ENCODE results near the gene KIAA0232. TPM values are rescaled to one million over a fixed set of nuclear protein-coding genes. Genes with fewer than 3 reads are reported as not detected.
A peak's percentile ranks its signal among the peaks of the same experiment; 100 is the strongest.

The KIAA0232 gene
- total and polyA plus RNA-seq, 2 of the 8 experiments (the other 6 are each of a cell fraction or from before 2014, with no cell fraction given) = 5.6 to 23.3 TPM

DNA sequence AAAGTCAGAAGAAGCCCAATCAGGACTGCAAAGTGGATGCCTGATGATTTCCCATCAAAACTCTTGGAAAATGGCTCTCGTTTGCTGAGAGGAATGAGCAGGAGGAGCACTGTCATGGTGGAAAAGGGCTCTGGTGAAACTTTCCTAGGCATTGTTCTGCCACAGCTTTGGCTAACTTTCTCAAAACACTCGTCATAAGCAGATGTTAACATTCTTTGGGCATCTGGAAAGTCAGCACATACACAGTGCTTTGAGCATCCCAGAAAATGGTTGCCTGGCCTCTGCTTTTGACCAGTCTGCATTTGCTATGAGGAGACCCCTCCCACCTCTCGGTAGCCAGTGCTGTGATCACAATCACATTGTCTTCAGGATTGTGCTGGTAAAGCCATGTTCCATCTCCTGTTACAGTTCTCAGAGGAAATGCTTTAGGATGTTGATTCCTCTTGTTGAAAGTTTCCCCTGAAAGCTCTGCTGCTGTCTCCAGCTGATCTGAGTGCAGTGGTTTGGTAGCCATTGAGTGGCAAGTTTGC is 101.9 kb downstream of the KIAA0232 start:
- Histone ChIP-seq H4K20me1 (replicated peaks in 1 of 2; ENCODE audit: control insufficient read depth in 1 of 2, insufficient read depth in 2 of 2, low read length in 2 of 2) (peaks cover 0 to 4% of the 10 kb centered on the region in 2 experiments), H2BK120ac (replicated peaks; ENCODE audit: low read depth, low read length) (no peak overlapping the region), H3K79me2 (ENCODE audit: control insufficient read depth in 1 of 2, insufficient read depth in 2 of 2, low read length in 2 of 2) (no peaks in the 10 kb centered on the region), H4K91ac (replicated peaks; ENCODE audit: insufficient read length, low read length) (no peak overlapping the region), H4K8ac (ENCODE audit: extremely low read depth, insufficient read depth, low read length) (no peak overlapping the region), H3K18ac (ENCODE audit: extremely low read depth, low read length) (no peak overlapping the region), H3K79me1 (ENCODE audit: low read depth, low read length) (no peaks in the 10 kb centered on the region), H3K9me3 (ENCODE audit: insufficient read depth in 2 of 2, low read depth in 1 of 2, low read length in 1 of 2) (no peaks in the 10 kb centered on the region), H3K27me3 (replicated peaks in 1 of 4; ENCODE audit: control insufficient read depth in 3 of 4, extremely low read depth in 1 of 4, insufficient read depth in 3 of 4, low read length in 3 of 4) (no peaks in the 10 kb centered on the region), H2AK5ac (ENCODE audit: low read depth, low read length) (no peak overlapping the region), H3K4me1 (replicated peaks in 1 of 4; ENCODE audit: control insufficient read depth in 3 of 4, insufficient read depth in 4 of 4, low read length in 3 of 4) (no peaks in the 10 kb centered on the region), H3K23me2 (ENCODE audit: low read depth, low read length) (no peaks in the 10 kb centered on the region), H3K36me3 (ENCODE audit: control insufficient read depth in 2 of 4, insufficient read depth in 4 of 4, low read length in 3 of 4) (peaks cover 0 to 12% (median 9%) of the 10 kb centered on the region in 4 experiments; a peak in 5 of 8 replicates), H3K23ac (ENCODE audit: insufficient read length) (no peak overlapping the region), H3K9ac (replicated peaks in 1 of 4; ENCODE audit: extremely low read depth in 1 of 4, low read depth in 3 of 4, low read length in 3 of 4) (no peak overlapping the region), H3K56ac (replicated peaks; ENCODE audit: insufficient read length, low read depth, low read length) (no peak overlapping the region), H3K14ac (ENCODE audit: insufficient read length) (no peak overlapping the region), H2AFZ (ENCODE audit: low read length) (no peak overlapping the region), H4K5ac (ENCODE audit: insufficient read length, low read depth, low read length) (no peak overlapping the region), H3K4me3 (ENCODE audit: extremely low read depth in 1 of 4, insufficient read depth in 2 of 4, low read depth in 3 of 4, low read length in 4 of 4) (no peak overlapping the region), H3K4ac (replicated peaks; ENCODE audit: insufficient read length, low read depth, low read length) (no peak overlapping the region), H2BK15ac (ENCODE audit: low read length) (no peak overlapping the region), H3K4me2 (ENCODE audit: insufficient read depth in 1 of 2, low read depth in 2 of 2, low read length in 2 of 2) (0 out of 4 replicates have a peak overlapping the region, but pooled peaks of 1 of the 2 experiments have one; percentile 11), H2BK5ac (ENCODE audit: low read depth, low read length) (no peak overlapping the region), H2BK12ac (ENCODE audit: low read depth, low read length) (no peak overlapping the region), H3K27ac (ENCODE audit: low read depth, low read length) (peak overlapping the region; percentile 21), H2BK20ac (ENCODE audit: low read length) (no peak overlapping the region)
- FAIRE-seq = peak; percentile 73
- DNase-seq (ENCODE audit: low read depth in 1 of 2, low spot score in 2 of 2) = no peak
- 84% methylated on average over 3 of the region's 3 CpGs; no CpG with 5 or more reads in 1 of the 2 experiments for WGBS, 2 experiments (ENCODE audit: extremely low coverage in 1 of 2, insufficient coverage in 1 of 2, insufficient read length in 1 of 2, insufficient replicate concordance in 2 of 2, low coverage in 1 of 2, low lambda C conversion rate in 2 of 2, missing lambda C conversion rate in 1 of 2)
- ChIA-PET POLR2A (ENCODE audit: partially characterized antibody) (interaction anchor here (0.6 to 1.6 kb wide), 2 partner anchors 82 to 157 kb away, joined by 3 read pairs; no protein-coding TSS in a partner anchor), CTCF (ENCODE audit: partially characterized antibody) (interaction anchor here (0.6 to 7.3 kb wide), 9 partner anchors 10 to 178 kb away, joined by 3 to 67 read pairs (median 6); no protein-coding TSS in a partner anchor)
- TF ChIP-seq HDAC6 (IDR thresholded peaks at IDR 0.05; ENCODE audit: low read depth, low read length) (no peak), POLR2A (IDR thresholded peaks at IDR 0.05; ENCODE audit: control extremely low read depth in 1 of 2, low read depth in 2 of 2, low read length in 2 of 2) (0 out of 3 replicates have a peak, but pooled peaks of 1 of the 2 experiments have one; percentile 38)

Measured in H1 (cell line).